ENCODE results near the gene ZIC5.
"Not testable (repeated sequence)": the region's sequence is repeated elsewhere in the genome, so short reads cannot be mapped to it uniquely, and the experiment has no call there.

Gene ZIC5

DNA sequence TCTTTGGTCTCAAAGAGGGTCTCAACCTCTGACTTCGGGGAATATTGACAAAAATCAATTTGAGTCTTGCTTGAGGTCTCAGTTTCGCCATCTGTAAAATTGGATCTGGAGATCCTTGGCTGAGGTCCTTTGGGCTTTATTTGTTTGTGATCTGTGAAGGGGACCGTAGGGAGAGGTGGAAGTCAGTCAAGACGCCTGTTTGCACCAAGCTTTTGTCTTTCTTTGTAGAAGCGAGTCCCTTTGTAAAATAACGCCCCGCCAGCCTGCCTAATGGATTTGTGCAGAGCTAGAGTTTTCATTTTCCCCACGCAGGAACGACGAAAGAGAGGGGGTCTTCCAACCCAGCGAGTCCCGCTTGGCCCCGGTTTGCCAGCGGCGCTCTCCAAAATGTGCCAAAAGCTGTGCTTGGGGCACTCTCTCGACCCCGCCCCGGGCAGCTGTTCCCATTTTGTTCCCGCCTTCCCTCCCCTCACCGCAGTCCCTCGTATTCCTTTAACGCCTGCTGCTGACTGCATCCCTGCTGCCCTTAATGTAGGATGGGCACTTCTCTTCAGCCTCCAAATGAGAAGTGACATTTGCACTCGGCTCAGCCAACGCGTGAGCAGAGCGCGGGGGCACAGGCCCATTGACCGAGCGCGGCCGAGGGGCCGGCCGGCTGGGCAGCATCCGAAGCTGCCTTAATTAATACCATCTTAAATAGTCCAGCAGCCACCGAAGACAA lies 13.0 kb downstream of the ZIC5 start:
- TF ChIP-seq, protein P1, sequence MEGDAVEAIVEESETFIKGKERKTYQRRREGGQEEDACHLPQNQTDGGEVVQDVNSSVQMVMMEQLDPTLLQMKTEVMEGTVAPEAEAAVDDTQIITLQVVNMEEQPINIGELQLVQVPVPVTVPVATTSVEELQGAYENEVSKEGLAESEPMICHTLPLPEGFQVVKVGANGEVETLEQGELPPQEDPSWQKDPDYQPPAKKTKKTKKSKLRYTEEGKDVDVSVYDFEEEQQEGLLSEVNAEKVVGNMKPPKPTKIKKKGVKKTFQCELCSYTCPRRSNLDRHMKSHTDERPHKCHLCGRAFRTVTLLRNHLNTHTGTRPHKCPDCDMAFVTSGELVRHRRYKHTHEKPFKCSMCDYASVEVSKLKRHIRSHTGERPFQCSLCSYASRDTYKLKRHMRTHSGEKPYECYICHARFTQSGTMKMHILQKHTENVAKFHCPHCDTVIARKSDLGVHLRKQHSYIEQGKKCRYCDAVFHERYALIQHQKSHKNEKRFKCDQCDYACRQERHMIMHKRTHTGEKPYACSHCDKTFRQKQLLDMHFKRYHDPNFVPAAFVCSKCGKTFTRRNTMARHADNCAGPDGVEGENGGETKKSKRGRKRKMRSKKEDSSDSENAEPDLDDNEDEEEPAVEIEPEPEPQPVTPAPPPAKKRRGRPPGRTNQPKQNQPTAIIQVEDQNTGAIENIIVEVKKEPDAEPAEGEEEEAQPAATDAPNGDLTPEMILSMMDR (IDR thresholded peaks at IDR 0.05; ENCODE audit: low read depth, low read length): no peak
- no peak for DNase-seq (ENCODE audit: low read depth in 2 of 2)
- H3K4me3 ChIP-seq (replicated peaks in 1 of 2; ENCODE audit: low read depth in 2 of 2, low read length in 2 of 2): no peak overlapping the region

DNA sequence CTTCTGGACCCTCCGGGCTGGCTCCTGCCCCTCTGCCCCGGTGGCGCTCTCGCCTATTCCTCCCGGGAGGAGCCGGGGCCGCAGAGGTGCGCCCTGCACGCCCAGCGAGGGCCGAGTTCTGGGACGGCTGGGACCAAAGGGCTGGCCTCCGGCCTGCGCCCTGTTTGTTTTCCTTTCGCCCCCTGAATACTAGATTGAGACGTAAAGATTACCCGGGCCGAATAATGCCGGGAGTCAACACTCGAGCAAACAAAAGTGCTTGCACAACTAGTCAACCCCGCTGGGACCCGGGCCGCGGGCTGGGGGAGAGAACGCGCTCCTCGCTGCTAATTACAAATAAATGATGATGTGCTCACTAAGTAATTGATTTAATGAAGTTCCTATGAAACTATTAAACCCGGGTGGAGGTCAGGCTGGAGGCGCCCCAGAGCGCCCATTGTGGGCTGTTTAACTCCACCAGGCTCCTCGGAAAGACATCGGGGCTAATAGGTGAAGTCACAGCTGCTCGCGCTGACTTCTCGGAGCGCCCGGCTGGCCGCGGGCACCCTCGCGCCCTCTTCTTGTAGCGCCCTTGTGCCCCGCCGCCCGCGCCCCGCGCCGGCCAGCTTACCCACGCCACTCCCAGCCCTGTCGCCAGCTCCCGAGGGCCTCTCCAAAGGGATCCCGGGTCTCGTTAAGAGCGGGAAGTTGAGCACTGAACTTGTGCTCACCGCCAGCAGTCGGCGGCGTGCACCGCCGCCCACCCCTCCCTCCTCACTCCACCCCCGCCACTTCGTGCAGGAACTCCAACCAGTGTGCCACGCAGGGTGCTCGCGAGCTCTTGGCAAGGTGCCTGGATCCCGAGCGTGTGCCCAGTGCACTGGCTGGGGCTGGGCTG lies 14.9 kb downstream of the ZIC5 start:
- TF ChIP-seq, protein P1 (IDR thresholded peaks at IDR 0.05; ENCODE audit: low read depth, low read length): no peak
- H3K4me3 ChIP-seq (replicated peaks in 1 of 2; ENCODE audit: low read depth in 2 of 2, low read length in 2 of 2): no peak overlapping the region

DNA sequence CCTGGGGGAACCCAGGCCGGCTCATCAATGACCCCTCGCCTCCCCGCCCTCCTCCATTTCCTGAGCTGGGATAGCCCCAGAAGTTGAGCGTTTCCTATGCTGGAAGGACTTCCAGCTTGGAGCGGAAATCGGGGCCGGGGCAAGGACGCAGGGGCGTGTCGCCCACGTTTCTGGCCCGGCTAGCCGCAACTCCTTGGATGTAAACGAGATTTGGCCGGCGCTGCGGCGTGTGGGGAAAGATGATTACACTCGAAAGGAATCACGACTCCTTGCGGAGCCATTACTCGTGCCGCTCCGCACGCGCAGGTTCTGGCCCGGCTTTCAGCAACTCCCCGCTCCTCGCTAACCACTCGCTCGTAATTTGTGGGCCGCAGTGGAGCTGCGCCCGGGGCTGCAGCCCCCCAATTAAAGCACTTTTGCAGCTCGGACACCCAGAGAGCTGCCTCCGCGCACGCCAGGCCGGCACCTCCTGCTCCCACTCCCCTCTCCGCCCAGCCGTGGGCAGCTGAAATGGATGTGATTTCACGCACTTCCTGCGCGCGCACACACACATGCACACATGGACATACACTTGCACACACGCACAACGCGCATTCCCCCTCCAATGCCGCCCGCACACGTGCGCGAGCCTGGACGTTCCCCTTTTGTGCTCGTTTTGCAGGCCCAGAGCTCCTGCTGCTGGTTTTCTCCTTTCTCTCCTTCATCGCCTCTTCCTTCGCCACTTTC lies 15.7 kb downstream of the ZIC5 start:
- TF ChIP-seq, protein P1 (IDR thresholded peaks at IDR 0.05; ENCODE audit: low read depth, low read length): no peak
- peak; percentile 7 to 25 for DNase-seq (ENCODE audit: low read depth in 2 of 2)
- H3K4me3 ChIP-seq (replicated peaks in 1 of 2; ENCODE audit: low read depth in 2 of 2, low read length in 2 of 2): peak overlapping the region in 1 of 2 donors; percentile 5

More for the DNA sequence above, 14.9 kb downstream of the ZIC5 start:
- no peak for DNase-seq (ENCODE audit: low read depth in 2 of 2)

DNA sequence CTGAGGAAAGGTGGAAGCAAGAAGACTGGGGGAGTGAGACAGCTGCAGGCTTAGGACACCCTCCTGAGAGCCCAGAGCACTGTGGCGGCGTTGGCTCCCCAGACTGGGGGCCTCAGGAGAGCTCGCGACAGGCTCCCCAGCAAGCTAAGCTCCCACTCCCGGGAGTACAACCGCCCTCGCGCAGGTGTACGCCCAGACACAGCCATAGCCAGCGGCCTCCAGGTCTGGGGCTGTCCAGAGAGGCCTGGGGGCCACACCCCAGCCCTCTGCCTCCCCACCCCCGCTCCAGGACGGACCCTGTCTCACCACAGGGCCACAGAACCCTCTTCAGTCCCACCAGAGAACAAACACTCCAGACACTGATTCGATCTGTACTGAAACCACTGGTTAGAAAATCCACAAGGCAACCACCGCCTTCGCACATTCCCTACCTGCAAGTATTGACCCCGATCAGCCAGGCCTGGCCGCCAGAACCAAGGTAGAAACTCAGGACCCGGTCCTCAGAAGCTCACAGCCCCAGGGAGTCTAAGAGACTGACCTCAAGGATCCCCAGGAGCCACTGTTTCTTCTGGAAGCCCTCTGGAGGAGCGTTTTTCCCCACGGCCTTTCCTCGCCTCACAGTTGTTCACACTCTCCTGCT lies 16.3 kb downstream of the ZIC5 start:
- H3K4me3 ChIP-seq (replicated peaks in 1 of 2; ENCODE audit: low read depth in 2 of 2, low read length in 2 of 2): no peak overlapping the region
- no peak for DNase-seq (ENCODE audit: low read depth in 2 of 2)
- TF ChIP-seq, protein P1 (IDR thresholded peaks at IDR 0.05; ENCODE audit: low read depth, low read length): no peak

DNA sequence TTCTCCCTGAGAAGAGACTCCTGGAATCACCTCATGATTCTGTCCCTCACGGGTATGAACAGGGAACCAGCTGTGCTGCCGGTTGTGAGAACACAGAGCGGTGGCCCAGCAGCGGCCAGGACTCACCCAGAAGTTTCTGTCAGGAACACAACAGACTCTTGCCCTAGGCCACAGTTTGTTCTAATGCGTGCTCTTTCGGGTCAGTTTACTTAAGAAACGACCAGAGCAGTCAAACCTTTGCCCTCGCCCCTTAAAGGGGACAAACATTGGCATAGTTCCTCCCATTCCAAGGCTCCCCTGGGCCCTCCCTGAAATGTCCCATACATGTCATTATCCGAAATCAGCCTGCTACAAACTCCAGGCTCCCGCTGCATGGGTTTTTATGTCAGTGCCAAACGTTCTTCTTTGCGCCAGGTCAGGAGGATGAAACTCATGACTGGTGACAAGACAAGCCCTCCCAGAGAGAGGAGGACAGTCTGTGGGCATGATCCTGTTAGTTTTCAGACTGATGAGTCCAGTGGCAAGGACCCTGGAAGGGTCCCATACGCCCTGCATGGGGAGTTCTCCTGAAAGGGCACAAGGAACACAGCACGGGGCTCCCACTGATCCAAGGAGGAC lies 18.3 kb downstream of the ZIC5 start:
- H3K4me3 ChIP-seq (replicated peaks in 1 of 2; ENCODE audit: low read depth in 2 of 2, low read length in 2 of 2): no peak overlapping the region
- DNase-seq (ENCODE audit: low read depth in 2 of 2): no peak
- TF ChIP-seq, protein P1 (IDR thresholded peaks at IDR 0.05; ENCODE audit: low read depth, low read length): no peak

DNA sequence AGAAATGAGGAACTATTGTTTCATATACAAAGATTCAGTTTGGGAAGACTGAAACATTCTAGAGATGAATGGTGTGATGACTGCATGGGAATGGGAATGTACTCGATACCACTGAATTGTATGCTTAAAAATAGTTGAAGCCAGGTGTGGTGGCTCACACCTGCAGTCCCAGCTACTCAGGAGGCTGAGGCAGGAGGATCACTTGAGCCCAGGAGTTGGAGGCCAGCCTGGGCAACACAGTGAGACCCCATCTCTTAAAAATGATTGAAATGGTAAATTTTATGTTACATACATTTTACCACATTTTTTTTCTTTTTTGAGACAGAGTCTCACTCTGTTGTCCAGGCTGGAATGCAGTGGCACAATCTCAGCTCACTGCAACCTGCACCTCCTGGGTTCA lies 19.9 kb downstream of the ZIC5 start:
- DNase-seq (ENCODE audit: low read depth in 2 of 2); H3K4me3 ChIP-seq (replicated peaks in 1 of 2; ENCODE audit: low read depth in 2 of 2, low read length in 2 of 2): not testable (repeated sequence)

Data from cardiac fibroblast (primary cell).